C4-2B (cell line): ENCODE results near the gene GSAP.

Experiments used
- CTCF ChIP-seq: fragments of 450-650 bp; conservative IDR thresholded peaks from 2 replicates; pipeline ENCODE4 v1.5.1; 2017; ENCODE audit warnings: mild to moderate bottlenecking
- ZFX ChIP-seq: fragments of 450-650 bp; IDR thresholded peaks from 2 replicates; pipeline ENCODE4 v1.6.1; 2017

- TF ChIP-seq CTCF (no peak), ZFX (no peak)
Observed at GRCh38 chr7:77354484-77354883, 61.7 kb downstream of the GSAP start.
